HCT116 (cell line): ENCODE data around the gene RFC1. TPM values are rescaled to one million over a fixed set of nuclear protein-coding genes. Genes with fewer than 3 reads are reported as not detected.

Experiments
- ATAC-seq: fragments of 200-7000 bp; cut with Tn5 transposase; 2 replicates; pipeline ENCODE4 v1.9.1; 2020; ENCODE audit warnings: mild to moderate bottlenecking, moderate library complexity
- BruUV-seq: library from RNA; stranded (reverse); fragments of 400-500 nt; replicated peaks from 2 replicates; lab custom pipeline; 2021; lab: Mats Ljungman, UMichigan
- CTCF ChIA-PET: fragments of 300-600 bp; sonication (Branson Sonifier 250); formaldehyde crosslinking; loops from one replicate; lab custom pipeline; 2021; ENCODE audit warnings: antibody characterized with exemption; lab: Charles Lee
- POLR2A ChIA-PET: fragments of 300-600, 350-600 bp; sonication (Branson Sonifier 250); formaldehyde crosslinking; loops from one replicate; lab custom pipeline; 2021; ENCODE audit warnings: antibody characterized with exemption; lab: Charles Lee
- RAD21 ChIA-PET, 2 experiments: fragments of 300-600 bp; sonication (Branson Sonifier 250); formaldehyde crosslinking; loops; one replicate each; lab custom pipeline; 2023; ENCODE audit warnings: low total read pairs in 2 of 2; ENCODE audit not compliant: uncharacterized antibody in 2 of 2, unreplicated experiment in 2 of 2, low non-redundant PET in 1 of 2; lab: Charles Lee
- DNase-seq: peaks from one replicate; pipeline ENCODE4 v3.0.0-alpha.2; 2010; ENCODE audit warnings: low read depth, low spot score
- H2AFZ ChIP-seq: fragments of 200-600 bp; shearing (Covaris generic), sonication (generic); 2 replicates; pipeline ENCODE4 v1.6.1; 2017; ENCODE audit warnings: low read depth, mixed run types, mixed read lengths, antibody characterized with exemption, low read length; ENCODE audit not compliant: poor library complexity, severe bottlenecking
- H3K27ac ChIP-seq: 2 replicates; pipeline ENCODE4 v1.5.1; 2012; ENCODE audit warnings: low read depth, low read length
- H3K27me3 ChIP-seq: fragments of 200-600 bp; sonication (generic); 2 replicates; pipeline ENCODE4 v1.6.1; 2016; ENCODE audit warnings: mixed run types, low read length, mixed read lengths; ENCODE audit not compliant: insufficient read depth
- H3K36me3 ChIP-seq, 2 experiments: fragments of 200-500 bp in 1 of 2; fragments of 200-600 bp in 1 of 2; sonication (Bioruptor generic) in 1 of 2; sonication (generic) in 1 of 2; 2 replicates each; pipeline versions ENCODE4 v1.5.1 to v1.6.1; 2014 to 2016; ENCODE audit warnings: low read length in 2 of 2, inconsistent platforms in 1 of 2, mixed read lengths in 1 of 2, mixed run types in 1 of 2; ENCODE audit not compliant: insufficient read depth in 2 of 2, control insufficient read depth in 1 of 2
- H3K4me1 ChIP-seq, 2 experiments: fragments of 200-600 bp in 1 of 2; sonication (generic) in 1 of 2; 2 replicates each; pipeline versions ENCODE4 v1.5.1 to v1.6.1; 2012 to 2017; ENCODE audit warnings: low read length in 2 of 2, inconsistent platforms in 1 of 2, mild to moderate bottlenecking in 1 of 2, mixed read lengths in 1 of 2, mixed run types in 1 of 2, moderate library complexity in 1 of 2; ENCODE audit not compliant: insufficient read depth in 2 of 2, control insufficient read depth in 1 of 2
- H3K4me2 ChIP-seq: fragments of 200-600 bp; sonication (generic); 2 replicates; pipeline ENCODE4 v1.6.1; 2017; ENCODE audit warnings: mixed run types, low read length, mixed read lengths
- H3K4me3 ChIP-seq, 2 experiments: fragments of 200-600 bp in 1 of 2; sonication (generic) in 1 of 2; replicated peaks in 1 of 2; 2 replicates each; pipeline ENCODE4 v1.5.1; 2011 to 2016; ENCODE audit warnings: low read length in 2 of 2, control low read depth in 1 of 2, low read depth in 1 of 2, mild to moderate bottlenecking in 1 of 2, mixed read lengths in 1 of 2, mixed run types in 1 of 2
- H3K79me2 ChIP-seq: fragments of 200-600 bp; sonication (generic); 2 replicates; pipeline ENCODE4 v1.6.1; 2017; ENCODE audit warnings: mild to moderate bottlenecking, mixed run types, low read length, moderate library complexity, mixed read lengths; ENCODE audit not compliant: insufficient read depth
- H3K9ac ChIP-seq: fragments of 200-600 bp; sonication (generic); 2 replicates; pipeline ENCODE4 v1.6.1; 2016; ENCODE audit warnings: low read length, mixed read lengths
- H3K9me2 ChIP-seq: fragments of 200-600 bp; sonication (generic), shearing (Covaris generic); 2 replicates; pipeline ENCODE4 v1.6.1; 2017; ENCODE audit warnings: mixed run types, mild to moderate bottlenecking, moderate library complexity; ENCODE audit not compliant: insufficient read depth
- H3K9me3 ChIP-seq, 2 experiments: fragments of 200-500 bp in 1 of 2; fragments of 200-600 bp in 1 of 2; sonication (Bioruptor generic) in 1 of 2; sonication (generic) in 1 of 2; 2 replicates each; pipeline ENCODE4 v1.6.1; 2014 to 2017; ENCODE audit warnings: low read length in 2 of 2, mixed read lengths in 2 of 2, inconsistent platforms in 1 of 2, low read depth in 1 of 2, mild to moderate bottlenecking in 1 of 2, mixed run types in 1 of 2, moderate library complexity in 1 of 2; ENCODE audit not compliant: control insufficient read depth in 1 of 2, insufficient read depth in 1 of 2
- H4K20me1 ChIP-seq: fragments of 200-600 bp; sonication (generic), shearing (Covaris generic); 2 replicates; pipeline ENCODE4 v1.6.1; 2017; ENCODE audit warnings: mixed run types, mild to moderate bottlenecking, moderate library complexity; ENCODE audit not compliant: insufficient read depth
- CBX3 ChIP-seq: IDR thresholded peaks from 2 replicates; pipeline ENCODE4 v1.6.1; 2012; ENCODE audit warnings: low read depth
- EGR1 ChIP-seq: IDR thresholded peaks from 2 replicates; pipeline ENCODE4 v1.6.1; 2012; ENCODE audit warnings: low read depth
- ELF1 ChIP-seq: IDR thresholded peaks from 2 replicates; pipeline ENCODE4 v1.6.1; 2012; ENCODE audit warnings: low read depth, borderline replicate concordance
- EZH2 ChIP-seq: fragments of 200-600 bp; sonication (generic); IDR thresholded peaks from 2 replicates; pipeline ENCODE4 v1.6.1; 2017; ENCODE audit warnings: antibody characterized with exemption, mixed run types
- EZH2phosphoT487 ChIP-seq: fragments of 200-600 bp; IDR thresholded peaks from 2 replicates; pipeline ENCODE4 v1.6.1; 2018; ENCODE audit warnings: antibody characterized with exemption, borderline replicate concordance
- FOSL1 ChIP-seq: IDR thresholded peaks from 2 replicates; pipeline ENCODE4 v1.6.1; 2012; ENCODE audit warnings: low read depth
- JUND ChIP-seq: IDR thresholded peaks from 2 replicates; pipeline ENCODE4 v1.6.1; 2012
- POLR2AphosphoS5 ChIP-seq: IDR thresholded peaks from 2 replicates; pipeline ENCODE4 v1.6.1; 2011; ENCODE audit warnings: mild to moderate bottlenecking, low read depth, low read length, moderate library complexity
- RAD21 ChIP-seq: IDR thresholded peaks from 2 replicates; pipeline ENCODE4 v1.6.1; 2012; ENCODE audit warnings: low read depth, mild to moderate bottlenecking
- SP1 ChIP-seq: IDR thresholded peaks from 2 replicates; pipeline ENCODE4 v1.6.1; 2012; ENCODE audit warnings: low read depth
- ZFX ChIP-seq: fragments of 450-650 bp; IDR thresholded peaks from 2 replicates; pipeline ENCODE4 v1.6.1; 2017
- intact Hi-C: fragments of 100-400 bp; cut with micrococcal nuclease; formaldehyde crosslinking; loops from 2 replicates; pipeline ENCODE4 v1.10.0; 2022
- total RNA-seq: library from RNA; stranded (reverse); gene quantifications from one replicate; pipeline ENCODE4 v1.2.1, GENCODE V29; 2021; ENCODE audit not compliant: unreplicated experiment
- TF ChIP-seq, protein P1 (sequence below): IDR thresholded peaks from 2 replicates; pipeline ENCODE4 v1.6.1; 2011; ENCODE audit warnings: mild to moderate bottlenecking, low read length, moderate library complexity; ENCODE audit not compliant: insufficient replicate concordance; ENCODE audit errors: extremely low read depth
- TF ChIP-seq, protein P2 (sequence below): IDR thresholded peaks from 2 replicates; pipeline ENCODE4 v1.6.1; 2012
- TF ChIP-seq, protein P3 (sequence below), 3 experiments: fragments of 200-600 bp in 1 of 3; sonication (generic) in 1 of 3; IDR thresholded peaks in 2 of 3; conservative IDR thresholded peaks in 1 of 3; 2 replicates each; pipeline ENCODE4 v1.5.1; 2012 to 2017; ENCODE audit warnings: low read depth in 2 of 3, low read length in 2 of 3, antibody characterized with exemption in 1 of 3, borderline replicate concordance in 1 of 3, control low read depth in 1 of 3, mild to moderate bottlenecking in 1 of 3, mixed read lengths in 1 of 3, mixed run types in 1 of 3, moderate library complexity in 1 of 3; ENCODE audit not compliant: insufficient read depth in 1 of 3

The RFC1 gene
- total RNA-seq, 1 experiment from 2014 or later, result 52.3 TPM

DNA sequence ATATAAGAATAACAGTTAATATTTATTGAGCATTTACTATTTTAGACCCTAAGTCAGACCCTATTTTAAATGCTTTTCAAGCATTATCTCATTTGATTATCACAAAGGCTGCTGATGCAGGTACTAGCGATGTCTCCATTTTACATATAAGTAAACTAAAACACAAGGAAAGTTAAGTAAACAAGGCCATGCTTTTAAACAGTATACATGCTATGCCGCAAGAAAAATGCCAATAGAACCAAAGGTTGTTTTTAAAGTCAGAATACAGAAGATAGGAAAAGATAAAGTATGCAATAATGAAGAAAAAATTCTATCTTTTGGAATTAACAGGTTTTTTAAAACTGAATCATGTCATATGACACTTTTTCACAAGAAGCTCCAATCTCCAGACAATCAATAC lies 26.2 kb downstream of the RFC1 start:
- ATAC-seq, result no peak
- Histone ChIP-seq H3K27me3 (no peaks in the 10 kb centered on the region), H3K4me2 (no peak overlapping the region), H3K9me3 (no peaks in the 10 kb centered on the region), H4K20me1 (0 out of 2 replicates have a peak, but pooled peaks cover 8% of the 10 kb centered on the region), H3K36me3 (peaks cover 0 to 10% of the 10 kb centered on the region in 2 experiments; a peak in 1 of 4 replicates), H3K4me1 (no peaks in the 10 kb centered on the region), H3K4me3 (no peak overlapping the region), H3K9me2 (no peaks in the 10 kb centered on the region), H3K9ac (no peak overlapping the region), H3K27ac (no peak overlapping the region), H3K79me2 (peaks cover 80% of the 10 kb centered on the region), H2AFZ (no peak overlapping the region)
- TF ChIP-seq, protein P1, sequence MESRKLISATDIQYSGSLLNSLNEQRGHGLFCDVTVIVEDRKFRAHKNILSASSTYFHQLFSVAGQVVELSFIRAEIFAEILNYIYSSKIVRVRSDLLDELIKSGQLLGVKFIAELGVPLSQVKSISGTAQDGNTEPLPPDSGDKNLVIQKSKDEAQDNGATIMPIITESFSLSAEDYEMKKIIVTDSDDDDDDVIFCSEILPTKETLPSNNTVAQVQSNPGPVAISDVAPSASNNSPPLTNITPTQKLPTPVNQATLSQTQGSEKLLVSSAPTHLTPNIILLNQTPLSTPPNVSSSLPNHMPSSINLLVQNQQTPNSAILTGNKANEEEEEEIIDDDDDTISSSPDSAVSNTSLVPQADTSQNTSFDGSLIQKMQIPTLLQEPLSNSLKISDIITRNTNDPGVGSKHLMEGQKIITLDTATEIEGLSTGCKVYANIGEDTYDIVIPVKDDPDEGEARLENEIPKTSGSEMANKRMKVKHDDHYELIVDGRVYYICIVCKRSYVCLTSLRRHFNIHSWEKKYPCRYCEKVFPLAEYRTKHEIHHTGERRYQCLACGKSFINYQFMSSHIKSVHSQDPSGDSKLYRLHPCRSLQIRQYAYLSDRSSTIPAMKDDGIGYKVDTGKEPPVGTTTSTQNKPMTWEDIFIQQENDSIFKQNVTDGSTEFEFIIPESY, result no peak
- TF ChIP-seq RAD21, result no peak
- TF ChIP-seq FOSL1, result no peak
- no peak for TF ChIP-seq CBX3
- no peak for TF ChIP-seq ELF1
- TF ChIP-seq, protein P2, sequence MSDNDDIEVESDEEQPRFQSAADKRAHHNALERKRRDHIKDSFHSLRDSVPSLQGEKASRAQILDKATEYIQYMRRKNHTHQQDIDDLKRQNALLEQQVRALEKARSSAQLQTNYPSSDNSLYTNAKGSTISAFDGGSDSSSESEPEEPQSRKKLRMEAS, result no peak
- no peak for TF ChIP-seq EGR1
- TF ChIP-seq, protein P3, sequence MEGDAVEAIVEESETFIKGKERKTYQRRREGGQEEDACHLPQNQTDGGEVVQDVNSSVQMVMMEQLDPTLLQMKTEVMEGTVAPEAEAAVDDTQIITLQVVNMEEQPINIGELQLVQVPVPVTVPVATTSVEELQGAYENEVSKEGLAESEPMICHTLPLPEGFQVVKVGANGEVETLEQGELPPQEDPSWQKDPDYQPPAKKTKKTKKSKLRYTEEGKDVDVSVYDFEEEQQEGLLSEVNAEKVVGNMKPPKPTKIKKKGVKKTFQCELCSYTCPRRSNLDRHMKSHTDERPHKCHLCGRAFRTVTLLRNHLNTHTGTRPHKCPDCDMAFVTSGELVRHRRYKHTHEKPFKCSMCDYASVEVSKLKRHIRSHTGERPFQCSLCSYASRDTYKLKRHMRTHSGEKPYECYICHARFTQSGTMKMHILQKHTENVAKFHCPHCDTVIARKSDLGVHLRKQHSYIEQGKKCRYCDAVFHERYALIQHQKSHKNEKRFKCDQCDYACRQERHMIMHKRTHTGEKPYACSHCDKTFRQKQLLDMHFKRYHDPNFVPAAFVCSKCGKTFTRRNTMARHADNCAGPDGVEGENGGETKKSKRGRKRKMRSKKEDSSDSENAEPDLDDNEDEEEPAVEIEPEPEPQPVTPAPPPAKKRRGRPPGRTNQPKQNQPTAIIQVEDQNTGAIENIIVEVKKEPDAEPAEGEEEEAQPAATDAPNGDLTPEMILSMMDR (IDR thresholded peaks at IDR 0.05 in 2 of 3, conservative IDR thresholded peaks at IDR 0.05 in 1 of 3; ENCODE audit: borderline replicate concordance in 1 of 3, insufficient read depth in 1 of 3, low read depth in 2 of 3, low read length in 2 of 3), result no peak
- no peak for TF ChIP-seq ZFX
- no peak for TF ChIP-seq POLR2AphosphoS5
- TF ChIP-seq JUND, result no peak
- TF ChIP-seq EZH2phosphoT487, result no peak
- TF ChIP-seq SP1, result no peak
- TF ChIP-seq EZH2, result no peak
- intact Hi-C loops, result no loop called here
- ChIA-PET CTCF (no interaction called here), RAD21 (no interaction called here), POLR2A (interaction anchor here (1.4 kb wide), 1 partner anchor 10 kb away, joined by 3 read pairs; no protein-coding TSS in a partner anchor)
- no TSS peak for BruUV-seq
- DNase-seq, result no peak
